SH-SY5Y (cell line): ENCODE data around the gene MACROD2.

Source experiments
- GATA2 ChIP-seq: IDR thresholded peaks from 2 replicates; pipeline ENCODE4 v1.6.1; 2011; ENCODE audit warnings: mild to moderate bottlenecking, low read depth, low read length
- GATA3 ChIP-seq: IDR thresholded peaks from 2 replicates; pipeline ENCODE4 v1.6.1; 2011; ENCODE audit warnings: low read depth, mild to moderate bottlenecking, low read length, moderate library complexity

GRCh38 chr20:15656124-15656523 is 1660.8 kb downstream of the MACROD2 start:
- TF ChIP-seq GATA3 = no peak
- no peak for TF ChIP-seq GATA2
